ENCODE measurements around the gene CHN2.
"Not testable (repeated sequence)": the region's sequence is repeated elsewhere in the genome, so short reads cannot be mapped to it uniquely, and the experiment has no call there.

The CHN2 gene

GRCh38 chr7:29523728-29524127 is 329.2 kb downstream of the CHN2 start:
- TF ChIP-seq, protein P1, sequence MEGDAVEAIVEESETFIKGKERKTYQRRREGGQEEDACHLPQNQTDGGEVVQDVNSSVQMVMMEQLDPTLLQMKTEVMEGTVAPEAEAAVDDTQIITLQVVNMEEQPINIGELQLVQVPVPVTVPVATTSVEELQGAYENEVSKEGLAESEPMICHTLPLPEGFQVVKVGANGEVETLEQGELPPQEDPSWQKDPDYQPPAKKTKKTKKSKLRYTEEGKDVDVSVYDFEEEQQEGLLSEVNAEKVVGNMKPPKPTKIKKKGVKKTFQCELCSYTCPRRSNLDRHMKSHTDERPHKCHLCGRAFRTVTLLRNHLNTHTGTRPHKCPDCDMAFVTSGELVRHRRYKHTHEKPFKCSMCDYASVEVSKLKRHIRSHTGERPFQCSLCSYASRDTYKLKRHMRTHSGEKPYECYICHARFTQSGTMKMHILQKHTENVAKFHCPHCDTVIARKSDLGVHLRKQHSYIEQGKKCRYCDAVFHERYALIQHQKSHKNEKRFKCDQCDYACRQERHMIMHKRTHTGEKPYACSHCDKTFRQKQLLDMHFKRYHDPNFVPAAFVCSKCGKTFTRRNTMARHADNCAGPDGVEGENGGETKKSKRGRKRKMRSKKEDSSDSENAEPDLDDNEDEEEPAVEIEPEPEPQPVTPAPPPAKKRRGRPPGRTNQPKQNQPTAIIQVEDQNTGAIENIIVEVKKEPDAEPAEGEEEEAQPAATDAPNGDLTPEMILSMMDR (IDR thresholded peaks at IDR 0.05), result no peak
- no peak for TF ChIP-seq ZFX (IDR thresholded peaks at IDR 0.05; ENCODE audit: borderline replicate concordance)
- H3K27ac ChIP-seq, result no peak overlapping the region

- no peak overlapping the region for H3K27ac ChIP-seq
- TF ChIP-seq ZFX (IDR thresholded peaks at IDR 0.05; ENCODE audit: borderline replicate concordance), result no peak
- TF ChIP-seq, protein P1 (IDR thresholded peaks at IDR 0.05), result no peak
Observed at GRCh38 chr7:29527505-29528108, 333.0 kb downstream of the CHN2 start.

GRCh38 chr7:29528526-29528925 is 334.0 kb downstream of the CHN2 start:
- H3K27ac ChIP-seq, result not testable (repeated sequence)

Measured in 22Rv1 (cell line).